Transverse colon (tissue), 4 donors: ENCODE measurements around the gene LHX2.

ENCODE experiments used
- CTCF ChIP-seq, 5 experiments: fragments of 200-600 bp in 3 of 5; fragments of 450-650 bp in 2 of 5; sonication (generic) in 3 of 5; IDR thresholded peaks; 1 replicate in 2 of 5; 2 replicates in 3 of 5; pipeline ENCODE4 v1.5.1; 2016 to 2017; ENCODE audit warnings: antibody characterized with exemption in 5 of 5, inconsistent platforms in 3 of 5, mild to moderate bottlenecking in 2 of 5, moderate library complexity in 1 of 5
- EP300 ChIP-seq: sonication (generic); formaldehyde crosslinking; IDR thresholded peaks from one replicate; pipeline ENCODE4 v1.6.1; 2017; ENCODE audit warnings: antibody characterized with exemption, low read depth
- POLR2A ChIP-seq: fragments of 450-650 bp; IDR thresholded peaks from one replicate; pipeline ENCODE4 v1.6.1; 2016; ENCODE audit warnings: antibody characterized with exemption, mild to moderate bottlenecking, moderate library complexity
- POLR2AphosphoS5 ChIP-seq, 3 donors: sonication (generic); formaldehyde crosslinking; IDR thresholded peaks; one replicate each; pipeline ENCODE4 v1.6.1; 2016; ENCODE audit warnings: antibody characterized with exemption in 3 of 3

GRCh38 chr9:124038239-124038638 lies 26.7 kb downstream of the LHX2 start:
- no peak for TF ChIP-seq POLR2A
- no peak for TF ChIP-seq EP300
- no peak for TF ChIP-seq CTCF (IDR thresholded peaks at IDR 0.05)
- TF ChIP-seq POLR2AphosphoS5 (IDR thresholded peaks at IDR 0.05), result no peak
